Spleen (tissue), 11 donors: Measurements from ENCODE around the gene DMD. TPM values are rescaled to one million over a fixed set of nuclear protein-coding genes. Genes with fewer than 3 reads are reported as not detected.
"Not testable (repeated sequence)": the region's sequence is repeated elsewhere in the genome, so short reads cannot be mapped to it uniquely, and the experiment has no call there.

Source experiments
- DNase-seq: peaks from one replicate; pipeline ENCODE4 v3.0.0-alpha.2; 2020
- H3K27ac ChIP-seq, 8 donors: fragments of 200-600 bp; sonication (generic) in 7 of 8; 1 replicate in 4 of 8; 2 replicates in 4 of 8; pipeline versions ENCODE4 v1.5.0 to v1.8.0; 2016 to 2021; ENCODE audit warnings: inconsistent platforms in 4 of 8, mild to moderate bottlenecking in 4 of 8, moderate library complexity in 1 of 8
- H3K27me3 ChIP-seq, 7 donors: fragments of 200-600 bp; sonication (generic) in 6 of 7; replicated peaks in 1 of 7; 1 replicate in 4 of 7; 2 replicates in 3 of 7; pipeline versions ENCODE4 v1.5.0 to v1.8.0; 2016 to 2021; ENCODE audit warnings: inconsistent platforms in 3 of 7, mild to moderate bottlenecking in 1 of 7
- H3K36me3 ChIP-seq, 6 donors: fragments of 200-600 bp; sonication (generic) in 5 of 6; 1 replicate in 4 of 6; 2 replicates in 2 of 6; pipeline versions ENCODE4 v1.5.0 to v1.8.0; 2016 to 2021; ENCODE audit warnings: inconsistent platforms in 2 of 6
- H3K4me1 ChIP-seq, 6 donors: fragments of 200-600 bp; sonication (generic) in 5 of 6; 1 replicate in 3 of 6; 2 replicates in 3 of 6; pipeline versions ENCODE4 v1.5.0 to v1.8.0; 2016 to 2021; ENCODE audit warnings: inconsistent platforms in 3 of 6
- H3K4me3 ChIP-seq, 8 donors: fragments of 200-600 bp; sonication (generic) in 7 of 8; 1 replicate in 4 of 8; 2 replicates in 4 of 8; pipeline versions ENCODE4 v1.5.0 to v1.8.0; 2016 to 2021; ENCODE audit warnings: inconsistent platforms in 4 of 8, mild to moderate bottlenecking in 4 of 8, moderate library complexity in 2 of 8
- H3K9me3 ChIP-seq, 8 donors: fragments of 200-600 bp; sonication (generic) in 7 of 8; 1 replicate in 4 of 8; 2 replicates in 4 of 8; pipeline versions ENCODE4 v1.5.0 to v1.8.0; 2016 to 2021; ENCODE audit warnings: inconsistent platforms in 4 of 8
- POLR2A ChIP-seq, 3 donors: fragments of 450-650 bp; IDR thresholded peaks; one replicate each; pipeline ENCODE4 v1.5.1; 2017; ENCODE audit warnings: antibody characterized with exemption in 3 of 3, mild to moderate bottlenecking in 1 of 3
- POLR2AphosphoS5 ChIP-seq, 3 donors: sonication (generic); formaldehyde crosslinking; IDR thresholded peaks; one replicate each; pipeline ENCODE4 v1.5.1; 2017; ENCODE audit warnings: antibody characterized with exemption in 3 of 3
- WGBS, 5 donors: extraction: QIAGEN DNeasy Blood & Tissue Kit in 3 of 5; methylation state at CpG; one replicate each; pipeline versions ENCODE4 v1.1.5 to v1.1.7; 2013 to 2018; 5-methylcytosine and 5-hydroxymethylcytosine counted together
- intact Hi-C: fragments of 100-400 bp; cut with DNase I; formaldehyde crosslinking; loops from one replicate; pipeline ENCODE4 v1.15.0; 2023; ENCODE audit warnings: low total_unique reads
- polyA plus RNA-seq, 3 donors: library from polyadenylated mRNA; stranded (reverse); fragments of 200-250 nt; gene quantifications; one replicate each; pipeline ENCODE4 v1.2.1, GENCODE V29; 2013
- total RNA-seq, 7 donors: library from RNA; depleted of rRNA in 3 of 7; stranded (reverse); fragments of >200 nt in 3 of 7; fragmentation: NEBNext Ultra II Directional in 4 of 7; extraction: Animal tissue kit (Norgen Biotek cat#: 25700) in 4 of 7; gene quantifications; one replicate each; pipeline versions ENCODE4 v1.1.0 to v1.2.1, GENCODE V29; 2016 to 2021
- TF ChIP-seq, protein P1 (sequence below), 11 experiments: fragments of 200-600 bp in 7 of 11; fragments of 450-650 bp in 4 of 11; sonication (generic) in 4 of 11; IDR thresholded peaks in 8 of 11; conservative IDR thresholded peaks in 3 of 11; 1 replicate in 7 of 11; 2 replicates in 4 of 11; pipeline versions ENCODE4 v1.4.0 to v1.8.0; 2016 to 2021; ENCODE audit warnings: antibody characterized with exemption in 11 of 11, inconsistent platforms in 4 of 11, mild to moderate bottlenecking in 1 of 11
- donor health status: healthy with polysubstance abuse.
- donor health status: DM: no; HTN: no; CAD: no; lungs with moderate emphysema.
- donor health status: DM: no; HTN: no; CAD: no.
- donor health status: Bipolar disorder and iron deficiency.
- donor health status: healthy.
- donor health status: DM: no; HTN: no; CAD: no.
- donor health status: DM: yes; HTN: yes; CAD: no.

DMD gene
- total and polyA plus RNA-seq, 10 donors = 1.3 to 11.3 (median 4.4) TPM

DNA sequence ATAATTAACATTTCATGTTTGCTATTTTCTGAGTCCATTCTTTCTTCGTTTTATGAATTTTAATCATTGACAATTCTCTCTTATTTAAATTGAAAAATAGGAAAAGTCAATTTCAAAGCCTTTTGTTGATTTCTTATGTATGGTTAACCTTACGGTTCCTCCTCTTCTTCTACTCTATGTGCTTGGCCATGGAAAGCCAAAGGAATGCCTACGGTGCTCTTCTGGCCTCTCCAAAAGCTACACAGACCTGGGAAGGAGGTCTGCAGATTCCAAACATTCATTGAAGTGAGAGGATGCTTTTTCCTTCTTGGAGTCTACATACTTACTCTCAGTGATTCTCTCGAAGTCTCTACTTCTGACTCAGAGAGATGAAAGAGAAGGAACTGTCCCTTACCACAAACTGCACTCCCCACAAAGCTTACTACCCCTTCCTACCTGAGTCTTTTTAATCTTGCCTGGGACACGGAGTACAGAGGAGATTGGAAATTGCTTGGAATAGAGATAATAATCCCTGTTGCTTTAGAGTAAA lies 1276.4 kb downstream of the DMD start:
- 53 to 71% (median 60%) methylated on average over 5 of the region's 5 CpGs for WGBS, 5 donors
- no peak overlapping the region for H3K27ac ChIP-seq
- H3K4me3 ChIP-seq = no peak overlapping the region
- no peaks in the 10 kb centered on the region for H3K27me3 ChIP-seq
- DNase-seq = no peak
- TF ChIP-seq POLR2AphosphoS5 (IDR thresholded peaks at IDR 0.05) (no peak), POLR2A (IDR thresholded peaks at IDR 0.05) (no peak)
- TF ChIP-seq, protein P1, sequence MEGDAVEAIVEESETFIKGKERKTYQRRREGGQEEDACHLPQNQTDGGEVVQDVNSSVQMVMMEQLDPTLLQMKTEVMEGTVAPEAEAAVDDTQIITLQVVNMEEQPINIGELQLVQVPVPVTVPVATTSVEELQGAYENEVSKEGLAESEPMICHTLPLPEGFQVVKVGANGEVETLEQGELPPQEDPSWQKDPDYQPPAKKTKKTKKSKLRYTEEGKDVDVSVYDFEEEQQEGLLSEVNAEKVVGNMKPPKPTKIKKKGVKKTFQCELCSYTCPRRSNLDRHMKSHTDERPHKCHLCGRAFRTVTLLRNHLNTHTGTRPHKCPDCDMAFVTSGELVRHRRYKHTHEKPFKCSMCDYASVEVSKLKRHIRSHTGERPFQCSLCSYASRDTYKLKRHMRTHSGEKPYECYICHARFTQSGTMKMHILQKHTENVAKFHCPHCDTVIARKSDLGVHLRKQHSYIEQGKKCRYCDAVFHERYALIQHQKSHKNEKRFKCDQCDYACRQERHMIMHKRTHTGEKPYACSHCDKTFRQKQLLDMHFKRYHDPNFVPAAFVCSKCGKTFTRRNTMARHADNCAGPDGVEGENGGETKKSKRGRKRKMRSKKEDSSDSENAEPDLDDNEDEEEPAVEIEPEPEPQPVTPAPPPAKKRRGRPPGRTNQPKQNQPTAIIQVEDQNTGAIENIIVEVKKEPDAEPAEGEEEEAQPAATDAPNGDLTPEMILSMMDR (IDR thresholded peaks at IDR 0.05 in 8 of 11, conservative IDR thresholded peaks at IDR 0.05 in 3 of 11) = no peak
- intact Hi-C loops = no loop called here
- no peaks in the 10 kb centered on the region for H3K4me1 ChIP-seq
- no peaks in the 10 kb centered on the region for H3K9me3 ChIP-seq
- no peaks in the 10 kb centered on the region for H3K36me3 ChIP-seq

GRCh38 chrX:31934015-31934414 lies 1277.3 kb downstream of the DMD start:
- Histone ChIP-seq H3K9me3 (no peaks in the 10 kb centered on the region), H3K4me1 (no peaks in the 10 kb centered on the region), H3K36me3 (no peaks in the 10 kb centered on the region), H3K27me3 (no peaks in the 10 kb centered on the region), H3K4me3 (no peak overlapping the region), H3K27ac (no peak overlapping the region)
- no peak for DNase-seq
- TF ChIP-seq, protein P1 (IDR thresholded peaks at IDR 0.05 in 8 of 11, conservative IDR thresholded peaks at IDR 0.05 in 3 of 11) = no peak
- TF ChIP-seq POLR2AphosphoS5 (IDR thresholded peaks at IDR 0.05) (no peak), POLR2A (IDR thresholded peaks at IDR 0.05) (no peak)
- intact Hi-C loops = no loop called here
- WGBS, 5 donors = 67 to 85% (median 76%) methylated on average over 3 of the region's 3 CpGs

DNA sequence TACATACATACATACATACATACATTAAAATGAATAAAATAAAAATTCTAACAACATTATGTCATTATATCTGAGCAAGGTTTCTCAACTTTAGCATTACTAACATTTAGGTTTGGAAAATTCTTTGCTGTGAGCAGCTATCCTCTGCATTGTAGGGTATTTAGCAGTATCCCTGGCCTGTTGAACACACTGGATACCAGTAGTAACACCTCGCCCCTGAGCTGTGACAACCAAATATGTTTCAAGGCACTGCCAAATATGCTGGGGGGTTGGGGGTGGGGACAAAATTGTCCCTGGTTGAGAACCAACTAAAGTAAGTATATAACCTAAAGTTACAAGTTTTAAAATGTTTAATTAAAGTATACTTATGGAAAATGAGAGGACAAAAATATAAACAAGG lies 1278.6 kb downstream of the DMD start:
- 48 to 85% (median 78%) methylated on average over 1 of the region's 1 CpG for WGBS, 5 donors
- DNase-seq = no peak
- no peaks in the 10 kb centered on the region for H3K36me3 ChIP-seq
- no peaks in the 10 kb centered on the region for H3K9me3 ChIP-seq
- intact Hi-C loops = no loop called here
- no peak overlapping the region for H3K4me3 ChIP-seq
- H3K4me1 ChIP-seq = no peaks in the 10 kb centered on the region
- no peaks in the 10 kb centered on the region for H3K27me3 ChIP-seq
- no peak overlapping the region for H3K27ac ChIP-seq
- TF ChIP-seq, protein P1 (IDR thresholded peaks at IDR 0.05 in 8 of 11, conservative IDR thresholded peaks at IDR 0.05 in 3 of 11) = no peak
- TF ChIP-seq POLR2A (IDR thresholded peaks at IDR 0.05) = no peak
- TF ChIP-seq POLR2AphosphoS5 (IDR thresholded peaks at IDR 0.05) = no peak

DNA sequence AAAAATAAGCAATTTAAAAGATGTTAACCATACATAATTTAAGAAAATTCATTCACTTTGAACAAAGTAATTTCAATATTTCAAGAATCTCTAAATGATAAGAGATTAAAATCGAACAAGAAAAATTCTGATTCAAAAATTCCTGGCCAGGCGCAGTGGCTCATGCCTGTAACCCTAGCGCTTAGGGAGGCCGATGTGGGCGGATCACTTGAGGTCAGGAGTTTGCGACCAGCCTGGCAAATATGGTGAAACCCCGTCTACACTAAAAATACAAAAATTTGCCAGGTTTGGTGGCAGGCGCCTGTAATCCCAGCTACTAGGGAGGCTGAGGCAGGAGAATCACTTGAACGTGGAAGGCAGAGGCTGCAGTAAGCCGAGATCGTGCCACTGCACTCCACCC lies 1279.0 kb downstream of the DMD start:
- DNase-seq, H3K4me3 ChIP-seq, H3K9me3 ChIP-seq, intact Hi-C loops, H3K36me3 ChIP-seq, H3K27ac ChIP-seq, H3K4me1 ChIP-seq, H3K27me3 ChIP-seq: not testable (repeated sequence)
- WGBS, 5 donors = 80 to 94% (median 92%) methylated on average over 11 of the region's 11 CpGs

DNA sequence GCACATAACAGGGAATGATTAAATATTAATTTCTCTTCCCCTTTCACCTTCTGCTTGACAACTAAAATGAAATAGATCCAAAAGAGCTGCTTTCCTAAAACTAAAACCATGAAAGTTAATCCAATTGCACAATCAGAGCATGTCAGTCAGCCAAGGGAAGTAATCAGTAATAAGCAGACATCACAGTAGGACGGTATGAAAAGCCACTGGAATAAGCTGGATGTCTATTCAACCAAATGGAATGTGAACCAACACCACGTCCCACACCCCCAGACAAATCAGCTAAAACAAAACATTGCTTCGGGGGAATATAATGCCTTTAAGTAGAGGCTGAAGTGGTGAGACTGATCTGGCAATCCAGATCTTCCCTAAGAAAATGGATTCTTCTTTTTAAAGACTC lies 1280.1 kb downstream of the DMD start:
- Histone ChIP-seq H3K4me1 (no peaks in the 10 kb centered on the region), H3K27ac (no peak overlapping the region), H3K4me3 (no peak overlapping the region), H3K27me3 (no peaks in the 10 kb centered on the region), H3K9me3 (no peaks in the 10 kb centered on the region), H3K36me3 (no peaks in the 10 kb centered on the region)
- DNase-seq = no peak
- TF ChIP-seq, protein P1 (IDR thresholded peaks at IDR 0.05 in 8 of 11, conservative IDR thresholded peaks at IDR 0.05 in 3 of 11) = no peak
- TF ChIP-seq POLR2AphosphoS5 (IDR thresholded peaks at IDR 0.05) (no peak), POLR2A (IDR thresholded peaks at IDR 0.05) (no peak)
- WGBS, 5 donors = 47 to 69% (median 53%) methylated on average over 3 of the region's 3 CpGs
- intact Hi-C loops = no loop called here
